HepG2 (cell line): Measurements from ENCODE around the gene GBP2. TPM values are rescaled to one million over a fixed set of nuclear protein-coding genes. Genes with fewer than 3 reads are reported as not detected.

ENCODE experiments used
- ATAC-seq: fragments of 200-7000 bp; cut with Tn5 transposase; 3 replicates; pipeline ENCODE4 v1.9.1; 2020; ENCODE audit warnings: mild to moderate bottlenecking, moderate library complexity
- BruUV-seq: library from RNA; stranded (reverse); fragments of 400-500 nt; replicated peaks from 2 replicates; lab custom pipeline; 2021; lab: Mats Ljungman, UMichigan
- CTCF ChIA-PET: fragments of 300-600 bp; formaldehyde crosslinking; extraction: SDS; loops from one replicate; lab custom pipeline; 2021; ENCODE audit warnings: low total read pairs, inconsistent platforms, low intra/inter-chr PET ratio; lab: Yijun Ruan, JAX
- POLR2A ChIA-PET: fragments of 350-600 bp; sonication (Branson Sonifier 250); formaldehyde crosslinking; loops from one replicate; lab custom pipeline; 2020; ENCODE audit warnings: antibody characterized with exemption, inconsistent platforms; lab: Yijun Ruan, JAX
- DNase-seq: peaks from one replicate; pipeline ENCODE4 v3.0.0-alpha.2; 2015; ENCODE audit warnings: low spot score
- FAIRE-seq: peaks from 3 replicates; lab custom pipeline; 2011; peaks lifted over from hg19 to GRCh38; lab: Jason Lieb, UNC
- H2AFZ ChIP-seq: one replicate; pipeline ENCODE4 v1.6.1; 2011; ENCODE audit warnings: low read length, inconsistent platforms
- H3K27ac ChIP-seq: fragments of 300-600 bp; 3 replicates; pipeline ENCODE4 v1.8.0; 2011; ENCODE audit warnings: mixed run types, mild to moderate bottlenecking, mixed read lengths, low read length, inconsistent platforms; ENCODE audit not compliant: insufficient read depth; ENCODE audit errors: extremely low read length
- H3K27me3 ChIP-seq, 2 experiments: fragments of 200-600 bp in 1 of 2; 2 replicates in 1 of 2; 3 replicates in 1 of 2; pipeline versions ENCODE4 v1.6.0 to v1.8.0; 2011; ENCODE audit warnings: low read length in 2 of 2, mild to moderate bottlenecking in 2 of 2, moderate library complexity in 2 of 2, inconsistent platforms in 1 of 2; ENCODE audit not compliant: insufficient read depth in 2 of 2, control insufficient read depth in 1 of 2
- H3K36me3 ChIP-seq, 2 experiments: fragments of 200-600 bp in 1 of 2; replicated peaks in 1 of 2; 2 replicates in 1 of 2; 3 replicates in 1 of 2; pipeline versions ENCODE4 v1.5.1 to v1.8.0; 2011; ENCODE audit warnings: low read length in 2 of 2, inconsistent platforms in 1 of 2; ENCODE audit not compliant: insufficient read depth in 2 of 2, control insufficient read depth in 1 of 2
- H3K4me1 ChIP-seq: 2 replicates; pipeline ENCODE4 v1.5.1; 2012; ENCODE audit warnings: low read length, inconsistent platforms; ENCODE audit not compliant: insufficient read depth
- H3K4me2 ChIP-seq: 2 replicates; pipeline ENCODE4 v1.6.0; 2011; ENCODE audit warnings: low read depth, low read length, inconsistent platforms
- H3K4me3 ChIP-seq, 3 experiments: fragments of 200-600 bp in 1 of 3; sonication (generic), shearing (Covaris generic) in 1 of 3; replicated peaks in 1 of 3; 2 replicates each; pipeline ENCODE4 v1.5.1; 2011 to 2016; ENCODE audit warnings: low read length in 3 of 3, inconsistent platforms in 2 of 3, low read depth in 2 of 3, mild to moderate bottlenecking in 2 of 3, control low read depth in 1 of 3, mixed read lengths in 1 of 3; ENCODE audit not compliant: insufficient read depth in 1 of 3
- H3K79me2 ChIP-seq: one replicate; pipeline ENCODE4 v1.6.1; 2011; ENCODE audit warnings: low read length, inconsistent platforms; ENCODE audit not compliant: insufficient read depth
- H3K9ac ChIP-seq: 2 replicates; pipeline ENCODE4 v1.6.0; 2011; ENCODE audit warnings: mild to moderate bottlenecking, low read depth, low read length, inconsistent platforms; ENCODE audit not compliant: insufficient read depth
- H3K9me3 ChIP-seq: 2 replicates; pipeline ENCODE4 v1.5.1; 2012; ENCODE audit warnings: mild to moderate bottlenecking, low read length
- H4K20me1 ChIP-seq: 2 replicates; pipeline ENCODE4 v1.6.0; 2011; ENCODE audit warnings: inconsistent platforms, mild to moderate bottlenecking, low read length, moderate library complexity; ENCODE audit not compliant: insufficient read depth
- GATAD1 ChIP-seq: IDR thresholded peaks from 2 replicates; pipeline ENCODE4 v1.6.1; 2016; ENCODE audit warnings: missing genetic modification reagents, missing compliant biosample characterization
- RFX3 ChIP-seq: IDR thresholded peaks from 2 replicates; pipeline ENCODE4 v1.6.1; 2016; ENCODE audit warnings: missing biosample characterization, missing genetic modification reagents
- THAP7 ChIP-seq: sonication (generic); formaldehyde crosslinking; IDR thresholded peaks from 2 replicates; pipeline ENCODE4 v1.8.1; 2023; ENCODE audit warnings: mild to moderate bottlenecking, missing genetic modification reagents
- ZNF468 ChIP-seq: sonication (generic); formaldehyde crosslinking; IDR thresholded peaks from 2 replicates; pipeline ENCODE4 v1.8.0; 2022; ENCODE audit warnings: mild to moderate bottlenecking, moderate library complexity, missing genetic modification reagents
- ZNF567 ChIP-seq: sonication (generic); formaldehyde crosslinking; IDR thresholded peaks from 2 replicates; pipeline ENCODE4 v1.8.1; 2023; ENCODE audit warnings: mild to moderate bottlenecking, missing genetic modification reagents, borderline replicate concordance
- ZNF678 ChIP-seq: sonication (generic); formaldehyde crosslinking; IDR thresholded peaks from 2 replicates; pipeline ENCODE4 v1.4.0; 2020; ENCODE audit warnings: mild to moderate bottlenecking, missing genetic modification reagents
- ZNF687 ChIP-seq: sonication (generic); formaldehyde crosslinking; IDR thresholded peaks from 2 replicates; pipeline ENCODE4 v1.5.1; 2020; ENCODE audit warnings: mild to moderate bottlenecking, missing genetic modification reagents, moderate library complexity
- WGBS: methylation state at CpG from one replicate; pipeline ENCODE4 v1.1.6; 2017; ENCODE audit warnings: low lambda C conversion rate; 5-methylcytosine and 5-hydroxymethylcytosine counted together
- in situ Hi-C: cut with HindIII; loops from 2 replicates; pipeline ENCODE4 v1.10.0; 2017; ENCODE audit warnings: low pct_unique_long_range_greater_than_20kb; ENCODE audit not compliant: extremely low pct_ligation_motif_present
- intact Hi-C: fragments of 100-400 bp; cut with micrococcal nuclease; formaldehyde crosslinking; loops from one replicate; pipeline ENCODE4 v1.10.0; 2022; ENCODE audit not compliant: unreplicated experiment
- polyA plus RNA-seq, 8 experiments: library from polyadenylated mRNA; depleted of rRNA in 3 of 8; stranded (reverse) in 7 of 8; unstranded in 1 of 8; fragments of >200 nt; fragmentation: Illumina TruSeq in 4 of 8; extraction: Trizol in 4 of 8; gene quantifications; 2 replicates each; pipeline versions ENCODE4 v1.2.1 to v1.2.3, GENCODE V29; 2011 to 2016; ENCODE audit warnings: low read depth in 4 of 8, missing spikeins in 1 of 8, mixed read lengths in 1 of 8; ENCODE audit not compliant: insufficient read depth in 1 of 8
- total RNA-seq, 5 experiments: library from RNA; depleted of rRNA; stranded (reverse); fragments of >200 nt; fragmentation: Illumina TruSeq; extraction: Trizol; gene quantifications; 2 replicates each; pipeline ENCODE4 v1.2.3, GENCODE V29; 2016; ENCODE audit warnings: low read depth in 1 of 5

GBP2 gene
- total and polyA plus RNA-seq, 2 of the 13 experiments (the other 11 are each of a cell fraction or from before 2014, with no cell fraction given): 5.1 to 6.2 TPM

GRCh38 chr1:89165811-89166210 is 39.9 kb upstream of the GBP2 start (continued):
- TF ChIP-seq ZNF468 (CRISPR knock-in tag) (no peak), THAP7 (CRISPR knock-in tag) (no peak), ZNF687 (CRISPR knock-in tag) (no peak), ZNF567 (CRISPR knock-in tag) (no peak), GATAD1 (CRISPR knock-in tag) (no peak)

GRCh38 chr1:89151047-89151446 is 25.1 kb upstream of the GBP2 start:
- no peak for DNase-seq
- ChIA-PET POLR2A (no interaction called here), CTCF (no interaction called here)
- FAIRE-seq: no peak
- no TSS peak for BruUV-seq
- H3K4me2 ChIP-seq: no peak overlapping the region
- H3K9me3 ChIP-seq: no peaks in the 10 kb centered on the region
- in situ Hi-C loops: no loop called here
- 0% methylated on average over 1 of the region's 1 CpG for WGBS
- no peaks in the 10 kb centered on the region for H3K27me3 ChIP-seq
- H3K4me3 ChIP-seq: no peak overlapping the region
- H4K20me1 ChIP-seq: no peaks in the 10 kb centered on the region
- no peaks in the 10 kb centered on the region for H3K36me3 ChIP-seq
- H3K9ac ChIP-seq: no peak overlapping the region
- TF ChIP-seq ZNF678 (CRISPR knock-in tag) (no peak), RFX3 (CRISPR knock-in tag) (no peak)
- TF ChIP-seq, all 625 proteins: peak for 0
- no peak for ATAC-seq
- no peak overlapping the region for H2AFZ ChIP-seq
- no peak overlapping the region for H3K27ac ChIP-seq
- intact Hi-C loops: no loop called here
- H3K4me1 ChIP-seq: no peaks in the 10 kb centered on the region
- no peaks in the 10 kb centered on the region for H3K79me2 ChIP-seq
